Osteoblast (primary cell): ENCODE measurements around the gene LHX5. TPM values are rescaled to one million over a fixed set of nuclear protein-coding genes. Genes with fewer than 3 reads are reported as not detected.
A peak's percentile ranks its signal among the peaks of the same experiment; 100 is the strongest.

Experiments used
- DNase-seq: peaks from one replicate; pipeline ENCODE4 v3.0.0; 2011; ENCODE audit warnings: low spot score, mixed read lengths; ENCODE audit not compliant: insufficient read length; ENCODE audit errors: missing footprints
- H2AFZ ChIP-seq: 2 replicates; pipeline ENCODE4 v1.6.0; 2011; ENCODE audit warnings: mild to moderate bottlenecking, low read length
- H3K27ac ChIP-seq: 2 replicates; pipeline ENCODE4 v1.5.1; 2011; ENCODE audit warnings: mild to moderate bottlenecking, low read depth, low read length, moderate library complexity
- H3K27me3 ChIP-seq: 2 replicates; pipeline ENCODE4 v1.6.0; 2012; ENCODE audit warnings: mild to moderate bottlenecking, control low read depth, inconsistent platforms, low read length, moderate library complexity; ENCODE audit not compliant: insufficient read depth
- H3K36me3 ChIP-seq: 2 replicates; pipeline ENCODE4 v1.5.1; 2011; ENCODE audit warnings: mild to moderate bottlenecking, low read length, control low read depth, moderate library complexity; ENCODE audit not compliant: insufficient read depth
- H3K4me1 ChIP-seq: 2 replicates; pipeline ENCODE4 v1.5.1; 2011; ENCODE audit warnings: mild to moderate bottlenecking, low read length, control low read depth, moderate library complexity; ENCODE audit not compliant: insufficient read depth
- H3K4me2 ChIP-seq: 2 replicates; pipeline ENCODE4 v1.6.0; 2011; ENCODE audit warnings: mild to moderate bottlenecking, low read length; ENCODE audit not compliant: insufficient read depth
- H3K4me3 ChIP-seq: fragments of 200-600 bp; sonication (generic); 3 replicates; pipeline ENCODE4 v1.5.1; 2012; ENCODE audit warnings: mild to moderate bottlenecking, low read length, inconsistent platforms; ENCODE audit not compliant: insufficient read depth
- H3K79me2 ChIP-seq: 2 replicates; pipeline ENCODE4 v1.6.0; 2012; ENCODE audit warnings: mild to moderate bottlenecking, low read length, control low read depth, inconsistent platforms; ENCODE audit not compliant: insufficient read depth
- H3K9me3 ChIP-seq: 2 replicates; pipeline ENCODE4 v1.5.1; 2011; ENCODE audit warnings: low read depth, low read length, control low read depth
- H4K20me1 ChIP-seq: 2 replicates; pipeline ENCODE4 v1.6.0; 2012; ENCODE audit warnings: mild to moderate bottlenecking, low read length, control low read depth; ENCODE audit not compliant: insufficient read depth
- total RNA-seq: library from RNA; depleted of rRNA; stranded (reverse); fragments of >200 nt; gene quantifications from 2 replicates; pipeline ENCODE4 v1.2.3, GENCODE V29; 2012
- TF ChIP-seq, protein P1 (sequence below): IDR thresholded peaks from 2 replicates; pipeline ENCODE4 v1.5.1; 2011; ENCODE audit warnings: mild to moderate bottlenecking, low read depth, low read length, moderate library complexity; ENCODE audit errors: extremely low read depth

Gene LHX5
- total RNA-seq, 1 donor = not detected

DNA sequence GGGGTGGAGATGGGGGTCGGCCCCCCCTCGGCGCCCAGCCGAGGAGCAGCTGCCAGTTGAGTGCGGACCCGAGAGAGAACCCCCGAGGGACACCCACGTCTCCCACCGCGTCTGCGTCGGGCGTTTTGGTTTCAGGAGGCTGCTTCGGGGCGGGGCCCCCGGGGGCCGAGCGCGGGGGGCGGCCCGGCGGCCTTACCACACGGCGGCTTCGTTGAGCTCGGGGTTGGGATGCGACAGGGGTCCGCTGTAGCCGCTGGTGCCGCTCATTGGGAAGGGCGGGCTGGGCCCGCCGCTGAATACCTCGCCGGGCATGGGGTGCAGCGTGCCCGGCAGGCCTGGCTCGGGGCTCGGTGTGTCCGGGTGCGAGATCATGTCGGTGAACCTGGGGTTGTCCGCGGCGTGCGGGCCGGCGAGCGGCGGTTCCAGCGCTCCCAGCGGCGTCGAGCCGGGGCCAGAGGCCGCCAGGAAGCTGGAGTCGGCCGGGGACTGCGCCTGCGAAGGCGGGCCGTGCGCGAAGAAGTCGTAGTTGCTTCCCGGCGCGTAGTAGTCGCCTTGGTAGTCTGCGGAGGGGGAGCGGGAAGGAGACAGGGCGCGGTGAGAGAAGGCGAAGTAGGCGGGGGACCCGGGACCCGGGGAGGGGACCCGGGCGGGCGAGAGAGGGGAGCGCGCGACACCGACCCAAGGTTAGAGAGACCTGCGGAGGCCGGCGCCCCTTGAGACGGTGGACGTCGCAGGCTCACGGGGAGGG lies 8.5 kb downstream of the LHX5 start:
- Histone ChIP-seq H3K9me3 (no peaks in the 10 kb centered on the region), H3K36me3 (no peaks in the 10 kb centered on the region), H2AFZ (no peak overlapping the region), H3K79me2 (no peaks in the 10 kb centered on the region), H4K20me1 (no peaks in the 10 kb centered on the region), H3K4me2 (peak overlapping the region; percentile 43), H3K4me3 (no peak overlapping the region), H3K4me1 (no peaks in the 10 kb centered on the region), H3K27me3 (peaks cover 75% of the 10 kb centered on the region), H3K27ac (no peak overlapping the region)
- TF ChIP-seq, protein P1, sequence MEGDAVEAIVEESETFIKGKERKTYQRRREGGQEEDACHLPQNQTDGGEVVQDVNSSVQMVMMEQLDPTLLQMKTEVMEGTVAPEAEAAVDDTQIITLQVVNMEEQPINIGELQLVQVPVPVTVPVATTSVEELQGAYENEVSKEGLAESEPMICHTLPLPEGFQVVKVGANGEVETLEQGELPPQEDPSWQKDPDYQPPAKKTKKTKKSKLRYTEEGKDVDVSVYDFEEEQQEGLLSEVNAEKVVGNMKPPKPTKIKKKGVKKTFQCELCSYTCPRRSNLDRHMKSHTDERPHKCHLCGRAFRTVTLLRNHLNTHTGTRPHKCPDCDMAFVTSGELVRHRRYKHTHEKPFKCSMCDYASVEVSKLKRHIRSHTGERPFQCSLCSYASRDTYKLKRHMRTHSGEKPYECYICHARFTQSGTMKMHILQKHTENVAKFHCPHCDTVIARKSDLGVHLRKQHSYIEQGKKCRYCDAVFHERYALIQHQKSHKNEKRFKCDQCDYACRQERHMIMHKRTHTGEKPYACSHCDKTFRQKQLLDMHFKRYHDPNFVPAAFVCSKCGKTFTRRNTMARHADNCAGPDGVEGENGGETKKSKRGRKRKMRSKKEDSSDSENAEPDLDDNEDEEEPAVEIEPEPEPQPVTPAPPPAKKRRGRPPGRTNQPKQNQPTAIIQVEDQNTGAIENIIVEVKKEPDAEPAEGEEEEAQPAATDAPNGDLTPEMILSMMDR = no peak
- peak; percentile 81 for DNase-seq

DNA sequence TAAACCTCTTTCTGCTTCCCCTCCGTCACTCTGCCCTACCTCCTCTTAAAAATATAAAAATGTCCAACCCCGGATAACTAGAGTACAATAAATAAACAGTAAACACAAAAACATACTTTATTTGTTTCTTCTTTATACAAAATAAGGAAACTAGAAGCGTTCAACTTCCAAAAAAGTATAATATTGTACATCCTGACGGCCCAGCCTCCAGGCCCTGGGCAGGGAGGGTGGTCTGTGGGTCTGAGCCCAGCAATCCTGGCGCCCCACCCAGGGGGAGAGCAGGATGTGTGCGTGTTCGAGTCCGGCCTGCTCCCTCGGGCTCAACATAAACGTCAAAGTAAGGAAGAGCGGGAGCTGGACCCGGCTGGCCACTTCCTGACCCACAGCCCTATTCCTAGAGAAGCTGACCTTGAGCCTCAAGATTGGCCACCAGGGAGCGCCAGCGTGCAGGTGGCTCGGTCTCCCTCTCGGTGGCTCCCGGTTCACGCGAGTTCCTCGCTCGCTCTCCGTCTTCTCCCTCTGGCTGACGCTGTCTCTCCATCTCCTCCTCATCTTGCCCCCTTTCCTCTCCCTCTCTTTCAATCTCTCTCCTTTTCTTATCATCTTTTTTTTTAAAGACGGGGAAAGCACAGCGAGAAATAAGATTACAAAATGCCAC lies 9.4 kb downstream of the LHX5 start:
- peak; percentile 97 for DNase-seq
- no peak overlapping the region for H3K4me3 ChIP-seq
- no peaks in the 10 kb centered on the region for H4K20me1 ChIP-seq
- H3K79me2 ChIP-seq = no peaks in the 10 kb centered on the region
- TF ChIP-seq, protein P1 = peak; percentile 84
- peak overlapping the region; percentile 47 for H2AFZ ChIP-seq
- peaks cover 68% of the 10 kb centered on the region for H3K27me3 ChIP-seq
- H3K27ac ChIP-seq = no peak overlapping the region
- H3K36me3 ChIP-seq = no peaks in the 10 kb centered on the region
- H3K4me2 ChIP-seq = peak overlapping the region; percentile 78
- H3K9me3 ChIP-seq = no peaks in the 10 kb centered on the region
- no peaks in the 10 kb centered on the region for H3K4me1 ChIP-seq

DNA sequence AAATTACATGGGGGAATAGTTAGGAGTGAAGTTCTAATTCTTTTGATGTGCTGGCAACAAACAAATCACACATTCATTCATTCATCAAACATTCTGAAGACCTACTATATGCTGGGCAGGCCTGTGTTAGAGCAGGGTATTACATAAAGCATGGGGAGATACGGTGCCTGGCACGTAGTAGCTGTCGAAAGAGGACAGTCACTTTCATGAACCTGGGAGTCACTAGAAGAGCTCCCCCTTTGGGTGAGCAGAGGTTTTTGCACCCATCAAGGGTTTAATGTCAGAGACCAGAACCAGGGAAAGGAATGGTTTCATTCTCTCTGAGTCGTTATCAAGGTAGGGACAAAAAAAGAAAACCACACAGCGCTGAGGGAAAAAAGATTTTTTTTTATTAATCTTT lies 10.0 kb downstream of the LHX5 start:
- no peaks in the 10 kb centered on the region for H3K4me1 ChIP-seq
- H3K9me3 ChIP-seq = no peaks in the 10 kb centered on the region
- H4K20me1 ChIP-seq = no peaks in the 10 kb centered on the region
- no peak overlapping the region for H3K27ac ChIP-seq
- H3K27me3 ChIP-seq = peaks cover 62% of the 10 kb centered on the region
- no peaks in the 10 kb centered on the region for H3K36me3 ChIP-seq
- no peak overlapping the region for H2AFZ ChIP-seq
- no peak overlapping the region for H3K4me3 ChIP-seq
- peak; percentile 78 for DNase-seq
- no peaks in the 10 kb centered on the region for H3K79me2 ChIP-seq
- TF ChIP-seq, protein P1 = peak; percentile 60
- no peak overlapping the region for H3K4me2 ChIP-seq

DNA sequence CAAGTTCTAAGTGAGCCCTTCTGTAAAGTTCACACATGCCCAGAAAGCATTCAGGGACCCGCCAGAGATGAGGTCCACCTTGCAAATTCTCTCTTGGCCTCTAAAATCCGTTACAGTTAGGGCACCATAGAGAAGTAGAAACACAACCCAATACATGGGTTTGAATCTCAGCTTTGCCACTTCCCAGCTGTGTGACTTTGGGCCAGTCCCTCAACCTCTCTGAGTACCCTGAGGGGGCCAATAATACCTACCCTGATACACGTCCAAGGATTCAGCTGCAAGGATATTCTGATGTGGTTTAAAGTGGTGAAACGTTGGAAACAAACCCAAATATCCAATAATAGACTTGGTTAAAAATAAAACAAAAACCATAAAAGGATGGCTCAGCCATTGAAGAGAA lies 11.7 kb downstream of the LHX5 start:
- Histone ChIP-seq H4K20me1 (no peaks in the 10 kb centered on the region), H2AFZ (no peak overlapping the region), H3K79me2 (no peaks in the 10 kb centered on the region), H3K4me1 (no peaks in the 10 kb centered on the region), H3K27me3 (peaks cover 45% of the 10 kb centered on the region), H3K27ac (no peak overlapping the region), H3K36me3 (no peaks in the 10 kb centered on the region), H3K9me3 (no peaks in the 10 kb centered on the region), H3K4me2 (no peak overlapping the region), H3K4me3 (no peak overlapping the region)
- DNase-seq = no peak
- TF ChIP-seq, protein P1 = no peak
